GM19438 (cell line): ENCODE measurements around the gene MYOM1.
"Not testable (repeated sequence)": the region's sequence is repeated elsewhere in the genome, so short reads cannot be mapped to it uniquely, and the experiment has no call there.

Experiments used
- ATAC-seq: cut with Tn5 transposase; IDR thresholded peaks from one replicate; pipeline ENCODE4 v1.9.1; 2021; ENCODE audit warnings: low read depth; ENCODE audit not compliant: unreplicated experiment

The MYOM1 gene

DNA sequence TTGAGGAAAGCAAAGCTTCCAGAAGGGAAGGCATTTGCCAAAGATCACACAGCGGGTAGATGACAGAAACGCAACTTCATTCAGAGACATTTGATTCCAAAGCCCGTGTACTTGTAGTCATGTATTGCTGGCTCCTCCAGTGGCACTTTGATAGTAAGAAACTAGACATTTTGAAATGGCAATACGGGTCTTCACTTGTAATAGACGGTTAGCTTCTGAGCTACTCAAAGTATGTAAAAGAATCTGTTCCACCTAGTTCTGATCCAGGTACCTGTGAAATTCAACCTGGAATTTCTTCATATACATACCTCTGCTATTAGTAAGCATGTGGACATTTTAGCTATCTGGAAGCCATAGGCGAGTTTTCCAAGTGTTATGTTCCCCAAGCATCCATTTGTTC, 1.7 kb upstream of the MYOM1 start:
- no peak for ATAC-seq

DNA sequence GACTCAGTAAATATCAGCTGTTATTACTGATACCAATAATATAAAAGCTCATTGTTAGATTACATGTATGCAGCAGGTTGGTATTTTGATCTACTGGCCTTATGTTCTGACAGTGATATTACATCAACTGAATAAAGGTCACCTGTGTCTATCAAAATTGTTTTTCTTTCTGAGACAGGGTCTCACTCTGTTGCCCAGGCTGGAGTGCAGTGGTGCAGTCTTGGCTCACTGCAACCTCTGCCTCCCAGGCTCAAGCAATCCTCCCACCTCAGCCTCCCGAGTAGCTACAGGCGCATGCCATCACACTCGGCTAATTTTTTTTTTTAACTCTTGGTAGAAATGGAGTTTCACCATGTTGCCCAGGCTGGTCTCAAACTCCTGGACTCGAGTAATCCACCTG, 1.1 kb upstream of the MYOM1 start:
- not testable (repeated sequence) for ATAC-seq

DNA sequence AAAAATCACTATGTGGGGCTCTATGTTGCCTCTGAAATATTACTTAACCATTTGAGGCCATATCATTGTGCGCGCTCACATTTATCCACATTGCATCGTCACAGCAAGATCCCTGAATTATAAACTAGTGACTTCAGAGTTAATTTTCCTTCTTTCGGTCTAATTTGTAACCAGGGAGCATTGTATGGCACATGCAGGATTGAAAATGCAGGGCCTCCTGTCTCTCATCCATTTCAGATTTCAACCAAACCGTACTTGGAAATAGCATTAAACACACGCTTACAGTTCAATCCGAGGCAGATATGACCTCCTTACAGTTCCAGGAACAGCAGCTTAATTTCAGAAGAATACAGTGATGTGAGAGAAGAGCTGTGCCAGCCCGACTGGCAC, 532 bp downstream of the MYOM1 start:
- ATAC-seq, result no peak

DNA sequence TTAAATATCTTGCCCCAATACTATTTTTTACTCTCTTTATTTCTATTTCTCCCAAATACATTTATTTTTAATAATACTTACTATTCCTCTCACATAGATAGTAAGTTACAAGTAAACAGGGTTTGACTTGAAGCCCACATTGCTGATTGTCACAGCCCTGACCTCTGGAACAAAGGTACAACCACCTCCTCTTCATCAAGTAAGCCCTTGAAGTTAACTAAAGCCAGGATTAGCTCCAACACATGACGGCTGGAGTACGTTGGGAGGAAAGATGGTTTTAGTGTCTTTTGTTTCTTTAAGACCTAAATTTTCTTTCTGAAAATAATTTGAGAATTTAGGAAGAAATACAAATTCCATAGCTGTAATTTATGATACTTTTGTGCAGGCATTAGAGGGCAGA, 949 bp downstream of the MYOM1 start:
- ATAC-seq, result no peak

DNA sequence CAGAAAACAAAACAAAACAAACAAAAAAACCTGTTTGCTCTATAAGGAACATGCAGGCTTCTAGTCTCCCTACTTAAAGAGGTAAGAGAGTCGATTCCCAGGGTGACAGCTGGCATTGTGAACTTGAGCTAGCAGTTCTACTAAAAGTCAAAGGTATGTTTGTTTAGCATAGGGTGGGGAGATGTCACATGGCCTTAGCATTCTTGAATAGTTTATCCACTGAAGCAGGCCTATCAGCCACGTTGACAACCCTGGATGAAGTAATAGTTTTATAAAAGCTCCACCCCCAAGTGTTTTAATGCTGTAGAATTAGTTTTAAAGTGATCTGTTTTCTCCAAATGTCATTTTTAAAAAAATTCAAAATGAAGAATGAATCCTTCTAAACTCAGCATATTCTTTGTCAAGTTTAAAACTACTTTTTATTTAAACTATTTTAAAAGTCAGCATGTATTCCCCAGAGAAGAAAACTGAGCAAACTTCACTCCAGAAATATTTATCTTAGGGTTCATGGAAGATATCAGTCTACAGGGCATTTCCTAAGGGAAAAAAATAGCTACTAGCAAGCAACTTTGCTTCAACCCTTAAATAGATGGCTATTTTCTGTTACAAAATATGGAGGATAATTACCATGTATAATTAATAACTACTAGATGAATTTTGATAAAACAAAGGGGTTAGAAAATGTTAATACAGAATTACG, 1.7 kb downstream of the MYOM1 start:
- ATAC-seq, result no peak

DNA sequence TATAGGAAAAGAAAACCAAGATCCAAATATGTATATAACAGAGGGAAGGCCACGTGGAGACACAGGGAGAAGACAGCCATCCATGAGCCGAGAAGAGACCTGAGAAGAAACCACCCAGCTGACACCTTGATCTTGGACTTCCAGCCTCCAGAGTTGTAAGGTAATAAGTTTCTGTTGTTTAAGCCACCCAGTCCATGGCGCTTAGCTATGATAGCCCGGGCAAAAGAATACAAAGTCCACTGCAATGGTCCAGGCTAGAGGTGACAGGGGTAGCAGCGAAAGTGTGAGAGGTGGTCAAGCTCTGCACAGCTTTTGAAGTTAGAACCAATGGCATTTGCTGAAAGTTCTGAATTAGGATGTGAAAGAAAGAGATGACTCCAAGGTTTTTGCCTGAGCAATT, 2.8 kb downstream of the MYOM1 start:
- no peak for ATAC-seq

DNA sequence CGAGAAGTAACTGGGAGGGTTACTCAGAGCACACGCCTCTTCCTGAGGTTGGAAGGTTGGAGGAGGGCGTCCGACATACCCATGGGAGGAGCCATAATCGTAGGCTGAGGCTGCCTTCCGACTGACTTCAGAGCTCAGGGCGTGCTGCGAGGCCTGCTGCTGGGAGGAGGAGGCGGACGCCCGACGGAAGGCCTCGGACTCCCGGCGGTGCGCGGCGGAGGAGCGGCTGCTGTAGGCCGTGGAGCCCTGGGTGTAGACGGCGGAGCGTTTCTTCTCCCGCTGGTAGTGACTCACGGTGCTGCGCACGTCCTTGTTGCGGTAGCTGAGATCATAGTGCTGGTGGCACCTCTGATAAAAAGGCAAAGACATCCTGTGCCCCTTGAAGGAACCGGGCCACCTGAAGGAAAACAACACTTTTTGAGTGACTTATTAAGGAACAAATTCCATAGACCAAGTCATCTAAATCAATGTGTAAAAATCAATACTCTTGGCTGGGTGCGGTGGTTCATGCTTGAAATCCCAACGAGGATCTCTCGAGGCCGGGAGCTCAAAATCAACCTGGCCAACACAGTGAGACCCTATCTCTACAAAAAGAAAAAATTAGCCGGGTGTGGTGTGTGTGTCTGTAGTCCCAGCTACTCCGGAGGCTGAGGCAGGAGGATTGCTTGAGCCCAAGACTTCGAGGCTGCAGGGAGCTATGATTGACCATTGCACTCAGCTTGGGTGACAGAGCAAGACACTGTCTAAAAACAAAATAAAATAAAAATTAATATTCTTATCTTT, 4.7 kb downstream of the MYOM1 start:
- no peak for ATAC-seq

DNA sequence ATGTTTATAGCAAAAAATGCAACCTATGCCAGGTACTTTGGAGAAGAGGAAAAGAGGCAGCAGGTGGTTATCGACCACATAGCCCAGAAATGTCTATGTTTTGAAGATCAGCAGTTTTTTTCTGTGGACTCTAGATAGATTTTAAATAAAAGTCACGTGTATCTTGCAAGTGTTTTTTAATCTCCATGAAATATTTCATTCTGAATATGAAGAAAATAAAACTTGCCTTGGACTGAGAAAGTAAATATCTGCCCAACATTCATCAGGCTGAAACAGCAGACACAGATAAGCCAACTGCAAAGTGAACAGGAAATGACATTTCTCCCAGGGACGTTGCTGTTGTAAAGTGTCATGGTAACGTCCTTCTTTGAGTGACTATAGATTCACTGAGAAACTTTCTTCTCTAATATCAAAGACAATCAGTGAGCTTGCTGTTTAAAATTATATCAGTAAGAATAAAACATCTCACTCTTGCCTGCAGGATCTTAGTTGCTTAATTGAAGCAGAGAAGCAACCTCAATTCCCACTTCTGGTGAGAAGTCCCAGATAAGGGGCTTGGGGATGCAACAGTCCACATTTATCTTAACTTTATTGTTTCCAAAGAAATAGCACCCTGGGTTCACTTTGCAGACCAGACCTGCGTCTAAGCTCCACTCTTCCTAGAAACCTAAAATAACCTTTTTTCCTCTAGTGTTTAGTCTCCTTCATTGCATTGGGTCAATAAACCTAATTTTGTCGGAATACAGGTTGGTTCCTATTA, 6.3 kb downstream of the MYOM1 start:
- no peak for ATAC-seq

DNA sequence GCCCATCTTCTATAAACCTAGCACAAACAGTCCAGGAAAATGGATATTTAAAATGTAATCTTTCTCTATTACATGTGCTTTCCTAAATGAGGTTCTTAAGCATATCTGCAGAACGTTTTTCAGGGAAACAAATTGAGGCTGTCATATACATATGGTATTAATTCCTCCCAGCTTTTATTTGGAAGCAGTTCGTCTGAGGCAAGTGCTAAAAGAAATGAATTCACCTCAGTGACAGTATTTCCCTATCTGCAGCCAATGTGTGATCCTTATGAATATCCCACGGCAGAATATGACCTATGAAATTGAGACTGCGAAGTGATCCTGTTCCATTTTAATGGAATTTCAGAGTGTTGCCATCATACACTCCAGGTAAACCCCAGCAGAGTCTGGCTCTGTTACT, 7.1 kb downstream of the MYOM1 start:
- no peak for ATAC-seq

DNA sequence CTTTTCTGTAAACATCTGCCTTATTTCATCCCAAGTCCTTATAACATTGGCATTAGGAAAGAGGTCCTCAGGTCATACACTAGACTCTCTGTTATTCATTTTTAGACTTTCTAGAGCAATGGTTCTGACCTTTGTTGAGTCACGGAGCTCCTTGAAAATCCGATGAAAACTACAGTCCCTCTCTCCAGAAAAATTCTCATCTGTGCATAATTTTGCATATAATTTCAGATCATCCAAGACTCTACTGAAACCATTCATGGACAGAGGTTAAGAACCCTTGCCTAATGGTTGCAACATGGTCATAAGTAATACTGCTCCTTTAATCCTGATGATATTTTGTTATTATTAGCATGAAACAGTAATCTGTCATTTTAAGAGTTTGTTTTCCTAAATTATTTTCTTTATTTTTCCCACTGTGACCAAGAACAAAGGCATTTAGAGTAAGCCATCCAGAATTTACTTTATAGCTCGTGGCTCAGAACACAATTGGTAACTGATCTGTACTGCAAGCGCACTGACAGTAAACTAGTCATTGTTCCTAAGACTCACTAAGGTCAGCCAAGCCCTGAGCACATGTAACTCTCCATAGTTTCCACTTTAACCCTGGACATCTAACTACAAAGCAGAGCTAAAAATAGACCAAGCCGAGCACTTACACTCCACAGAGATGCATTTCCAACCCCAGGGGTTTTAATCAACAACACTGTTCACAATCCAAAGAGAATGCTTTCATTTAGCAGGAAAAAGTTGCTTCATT, 8.4 kb downstream of the MYOM1 start:
- ATAC-seq, result no peak

DNA sequence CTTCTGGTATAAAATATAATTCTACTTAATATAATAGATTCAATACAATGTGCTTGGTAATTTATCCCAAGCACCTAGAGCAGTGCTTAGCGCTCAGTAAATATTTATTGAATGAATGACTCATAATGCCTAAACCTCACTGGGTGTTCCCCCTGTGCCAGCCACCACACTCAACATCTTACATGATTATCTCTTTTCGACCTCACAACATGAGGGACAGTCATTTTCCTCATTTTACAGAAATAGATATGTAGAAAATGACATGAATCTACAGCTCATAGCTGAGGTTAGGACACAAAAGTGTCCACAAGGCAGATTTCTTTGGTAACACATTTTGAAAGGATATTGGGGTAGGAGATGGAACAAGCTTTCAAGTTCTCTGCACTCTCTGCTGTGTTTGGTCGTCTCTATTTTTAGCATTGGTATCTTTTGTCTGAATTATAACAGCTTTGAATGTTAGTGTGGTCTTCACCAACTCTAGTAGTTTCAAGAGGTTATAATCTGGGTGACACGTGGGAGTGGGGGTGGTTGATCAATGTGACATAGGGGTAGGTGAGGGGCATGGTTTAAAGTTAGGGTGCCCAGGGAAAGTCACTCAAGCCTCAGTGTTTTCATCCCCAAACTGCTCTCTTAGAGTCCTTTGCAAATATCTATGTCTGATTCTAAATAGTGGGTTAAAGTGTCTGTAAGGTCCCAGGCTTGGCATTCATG, 9.8 kb downstream of the MYOM1 start:
- ATAC-seq, result no peak

DNA sequence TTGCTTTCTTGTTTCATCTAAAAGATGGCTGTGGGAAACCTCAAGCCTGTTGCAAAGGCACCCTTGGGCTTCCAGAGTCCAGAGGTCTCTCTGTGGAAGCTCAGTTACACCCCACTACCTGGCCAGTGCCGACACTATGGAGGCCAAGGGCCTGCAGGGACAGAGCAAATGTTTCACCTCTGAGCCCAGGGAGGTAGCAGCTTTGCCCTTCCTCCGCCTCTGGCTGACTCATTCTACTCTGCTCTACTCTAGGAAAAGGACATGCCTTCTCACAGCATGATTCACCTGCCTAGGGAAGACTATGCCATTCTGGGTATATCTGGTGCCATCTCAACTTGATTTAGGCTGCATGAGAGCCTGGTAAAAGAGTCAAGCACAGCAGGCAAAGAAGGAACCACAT, 12.2 kb downstream of the MYOM1 start:
- ATAC-seq, result no peak

DNA sequence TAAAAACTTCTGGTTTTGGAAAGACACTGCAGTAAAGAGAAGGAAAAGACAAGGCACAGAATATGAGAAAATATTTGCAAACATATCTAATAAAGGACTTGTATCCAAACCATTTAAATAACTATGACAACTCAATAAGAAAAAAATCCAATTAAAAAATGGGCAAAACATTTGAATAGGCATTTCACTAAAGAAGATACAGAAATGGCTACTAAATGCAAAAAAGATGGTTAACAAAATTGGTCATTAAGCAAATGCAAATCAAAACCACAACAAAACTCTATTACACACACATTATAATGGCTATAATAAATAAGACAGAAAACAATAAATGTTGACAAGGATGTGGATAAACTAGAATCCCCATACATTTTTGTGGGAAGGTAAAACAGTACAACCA, 14.5 kb downstream of the MYOM1 start:
- no peak for ATAC-seq

DNA sequence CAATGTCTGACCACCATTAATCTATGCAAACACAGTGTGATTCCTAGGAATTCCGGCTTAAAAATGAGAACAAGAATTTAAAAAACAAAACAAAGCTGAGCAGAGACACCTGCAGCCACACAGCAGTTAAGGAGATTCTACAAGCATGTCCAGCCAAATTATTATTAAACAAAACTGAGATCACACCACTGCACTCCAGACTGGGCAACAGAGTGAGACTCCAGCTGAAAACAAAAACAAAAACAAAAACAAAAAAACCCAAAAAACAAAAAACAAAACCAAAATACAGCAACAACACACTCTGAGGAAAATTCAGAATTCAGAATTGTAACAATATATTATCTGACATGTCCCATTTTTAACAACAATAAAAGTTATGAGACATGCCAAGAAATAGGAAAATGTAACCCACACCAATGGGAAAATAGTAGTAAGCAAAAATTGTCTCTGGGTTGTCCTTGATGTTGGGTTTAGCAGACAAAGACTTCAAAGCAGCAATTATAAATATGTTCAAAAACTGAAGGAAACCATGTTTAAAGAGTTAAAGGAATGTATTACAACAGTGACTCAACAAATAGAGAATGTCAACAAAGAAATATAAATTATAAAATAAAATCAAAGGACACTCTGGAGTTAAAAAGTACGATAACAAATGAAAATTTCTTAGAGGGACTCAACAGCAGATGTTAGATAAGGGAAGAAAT, 19.7 kb downstream of the MYOM1 start:
- ATAC-seq, result no peak

DNA sequence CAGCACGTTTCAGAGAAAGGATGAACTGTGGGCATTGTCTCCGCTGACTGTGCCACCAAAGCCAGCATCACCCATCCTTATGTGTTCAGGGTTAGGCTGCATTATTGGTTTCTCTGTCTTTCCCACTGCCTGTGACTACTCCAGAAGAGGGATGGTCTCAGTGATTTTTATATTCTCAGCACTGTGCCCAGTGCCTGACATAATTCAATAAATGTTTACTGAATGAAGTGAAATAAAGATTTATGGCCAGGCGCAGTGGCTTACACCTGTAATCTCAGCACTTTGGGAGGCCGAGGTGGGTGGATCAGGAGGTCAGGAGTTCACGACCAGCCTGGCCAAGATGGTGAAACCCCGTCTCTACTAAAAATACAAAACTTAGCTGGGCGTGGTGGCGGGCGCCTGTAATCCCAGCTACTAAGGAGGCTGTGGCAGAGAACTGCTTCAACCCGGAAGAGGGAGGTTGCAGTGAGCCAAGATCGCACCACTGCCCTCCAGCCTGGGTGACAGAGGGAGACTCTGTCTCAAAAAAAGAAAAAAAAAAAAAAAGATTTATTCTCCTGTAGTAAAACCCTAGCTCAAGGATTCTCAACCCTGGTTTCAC, 21.4 kb downstream of the MYOM1 start:
- ATAC-seq, result not testable (repeated sequence)

DNA sequence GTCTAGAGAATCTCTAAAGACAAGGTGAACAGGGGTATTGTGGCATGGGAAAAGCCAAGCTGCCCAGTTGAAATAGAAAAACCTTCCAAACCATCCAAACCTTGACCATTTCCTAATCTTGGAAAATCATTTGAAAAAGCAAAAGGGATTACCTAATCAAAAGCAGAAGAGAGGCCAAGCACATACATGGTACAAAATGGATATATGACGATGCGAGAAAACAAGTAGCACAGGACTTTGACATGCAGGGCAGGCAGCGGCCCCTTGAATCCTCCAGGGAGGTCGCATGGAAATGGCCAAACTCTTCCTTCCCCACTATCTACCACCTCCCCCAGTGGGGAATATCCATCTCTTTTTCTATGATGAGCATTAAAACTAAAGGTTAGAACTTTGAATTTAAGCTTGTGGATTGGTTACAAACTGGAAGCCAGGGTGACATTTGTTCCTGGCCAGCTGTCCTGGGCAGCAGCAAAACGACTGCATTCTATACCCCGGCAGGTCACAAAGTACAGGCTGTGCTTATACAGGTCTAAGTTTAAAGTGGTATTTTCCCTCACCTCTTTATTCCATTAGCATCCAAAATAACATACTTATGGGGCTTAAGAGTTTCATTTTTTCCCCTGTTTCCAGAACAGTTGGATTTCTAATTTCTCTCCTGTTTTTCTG, 24.7 kb downstream of the MYOM1 start:
- no peak for ATAC-seq

DNA sequence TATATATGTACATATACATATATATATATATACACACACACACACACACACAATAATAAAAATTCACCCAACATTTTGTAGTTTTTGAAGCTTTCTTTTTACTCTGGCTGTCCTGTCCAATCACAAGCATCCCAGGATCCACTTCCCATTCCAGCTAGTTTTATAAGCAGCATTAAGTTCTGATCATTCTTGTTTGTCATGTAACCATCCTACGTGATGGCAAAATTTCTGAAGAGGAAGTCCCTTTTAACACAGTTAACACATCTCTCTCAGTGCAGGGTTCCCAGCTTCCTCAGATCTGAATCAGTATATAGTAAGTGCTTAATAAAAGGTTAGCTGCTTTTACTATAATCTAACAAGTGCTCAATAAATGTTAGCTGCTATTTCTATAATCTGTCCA, 26.4 kb downstream of the MYOM1 start:
- no peak for ATAC-seq

DNA sequence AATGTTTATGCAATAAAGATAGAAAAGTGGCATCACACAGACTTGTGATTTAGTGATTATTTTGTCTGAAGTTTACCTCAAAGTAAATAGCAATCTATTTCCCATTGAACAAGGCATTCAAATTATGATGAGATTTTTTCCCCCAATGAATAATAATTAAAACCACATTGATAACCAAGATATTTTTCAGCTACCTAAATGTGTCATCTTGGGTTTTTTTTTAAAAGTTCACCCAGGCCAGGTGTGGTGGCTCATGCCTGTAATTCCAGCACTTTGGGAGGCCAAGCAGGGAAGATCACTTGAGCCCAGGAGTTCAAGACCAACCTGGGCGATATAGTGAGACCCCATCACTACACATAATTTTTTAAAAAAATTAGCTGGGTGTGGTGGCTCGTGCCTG, 27.0 kb downstream of the MYOM1 start:
- no peak for ATAC-seq

DNA sequence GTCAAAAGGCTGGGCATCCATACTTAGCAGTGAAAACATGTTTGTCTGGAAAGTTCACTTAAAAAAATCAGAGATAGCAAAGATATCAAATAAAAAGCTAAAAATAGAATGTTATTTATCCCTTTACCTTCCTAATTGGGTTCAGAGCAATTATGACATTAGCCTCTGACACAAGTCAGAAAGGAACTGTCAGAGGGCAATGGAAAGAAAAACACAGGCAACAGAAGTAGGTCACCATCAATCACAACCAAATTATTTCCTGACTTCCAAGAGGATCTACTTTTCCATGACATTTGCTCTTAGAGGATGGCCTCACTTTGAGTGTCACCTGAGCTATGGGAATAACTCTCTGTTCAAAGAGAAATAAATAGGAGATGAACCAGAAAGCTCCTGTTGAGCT, 27.5 kb downstream of the MYOM1 start:
- no peak for ATAC-seq
